SK-N-SH treated with all-trans-retinoic acid at 6 μM for 48 hours (cell line): ENCODE data around the gene RGL2.

Experiments used
- SNAI2 ChIP-seq: fragments of 250-450 bp; sonication (Bioruptor Pico); IDR thresholded peaks from 2 replicates; pipeline ENCODE4 v1.5.0; 2020; ENCODE audit warnings: mild to moderate bottlenecking, moderate library complexity
- TF ChIP-seq, protein P1 (sequence below): fragments of 250-450 bp; sonication (Bioruptor Pico); IDR thresholded peaks from 2 replicates; pipeline ENCODE4 v1.8.0; 2020; ENCODE audit warnings: mild to moderate bottlenecking, moderate library complexity, borderline replicate concordance

DNA sequence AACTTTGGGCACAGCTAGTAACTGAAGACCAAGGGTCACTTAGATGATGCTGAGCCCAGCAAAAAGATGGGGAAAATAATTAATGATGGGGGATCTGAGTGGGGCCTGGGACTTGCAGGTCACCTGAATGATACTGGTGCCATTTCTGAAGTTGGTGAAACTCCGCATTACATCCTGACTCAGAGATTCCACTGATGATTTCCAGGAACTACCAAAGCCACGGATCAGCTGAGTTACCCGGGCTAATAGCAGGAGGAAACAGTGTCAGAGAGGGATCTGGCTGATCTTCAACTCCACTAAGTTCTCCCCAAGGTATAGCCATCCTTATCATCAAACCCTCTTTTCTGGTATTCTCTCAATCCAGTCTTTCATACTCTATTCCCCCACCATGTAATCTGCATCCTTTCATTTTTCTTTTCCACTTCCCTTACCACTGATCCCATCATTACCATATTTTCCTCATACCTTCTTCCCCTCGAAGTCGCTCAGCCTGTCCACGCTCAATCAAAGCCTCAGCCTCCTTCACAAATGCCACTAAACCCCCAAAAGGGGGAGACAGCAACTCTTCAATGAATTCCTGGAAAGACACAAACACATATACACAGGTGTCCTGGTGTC, 47.2 kb downstream of the RGL2 start:
- TF ChIP-seq SNAI2 (CRISPR knock-in tag) = no peak
- TF ChIP-seq, protein P1, sequence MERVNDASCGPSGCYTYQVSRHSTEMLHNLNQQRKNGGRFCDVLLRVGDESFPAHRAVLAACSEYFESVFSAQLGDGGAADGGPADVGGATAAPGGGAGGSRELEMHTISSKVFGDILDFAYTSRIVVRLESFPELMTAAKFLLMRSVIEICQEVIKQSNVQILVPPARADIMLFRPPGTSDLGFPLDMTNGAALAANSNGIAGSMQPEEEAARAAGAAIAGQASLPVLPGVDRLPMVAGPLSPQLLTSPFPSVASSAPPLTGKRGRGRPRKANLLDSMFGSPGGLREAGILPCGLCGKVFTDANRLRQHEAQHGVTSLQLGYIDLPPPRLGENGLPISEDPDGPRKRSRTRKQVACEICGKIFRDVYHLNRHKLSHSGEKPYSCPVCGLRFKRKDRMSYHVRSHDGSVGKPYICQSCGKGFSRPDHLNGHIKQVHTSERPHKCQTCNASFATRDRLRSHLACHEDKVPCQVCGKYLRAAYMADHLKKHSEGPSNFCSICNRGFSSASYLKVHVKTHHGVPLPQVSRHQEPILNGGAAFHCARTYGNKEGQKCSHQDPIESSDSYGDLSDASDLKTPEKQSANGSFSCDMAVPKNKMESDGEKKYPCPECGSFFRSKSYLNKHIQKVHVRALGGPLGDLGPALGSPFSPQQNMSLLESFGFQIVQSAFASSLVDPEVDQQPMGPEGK (CRISPR knock-in tag) = no peak
